CD14-positive monocyte (primary cell): ENCODE measurements around the gene THAP3. TPM values are rescaled to one million over a fixed set of nuclear protein-coding genes. Genes with fewer than 3 reads are reported as not detected.
"Not testable (repeated sequence)": the region's sequence is repeated elsewhere in the genome, so short reads cannot be mapped to it uniquely, and the experiment has no call there.

Source experiments
- DNase-seq, 3 donors: peaks; one replicate each; pipeline ENCODE4 v3.0.0-alpha.2; 2011 to 2022
- H2AFZ ChIP-seq: 2 replicates; pipeline ENCODE4 v1.6.0; 2012; ENCODE audit warnings: mild to moderate bottlenecking, low read depth, low read length, inconsistent platforms; ENCODE audit not compliant: insufficient read depth, poor library complexity, severe bottlenecking
- H3K27ac ChIP-seq, 2 donors: 1 replicate in 1 of 2; 2 replicates in 1 of 2; pipeline ENCODE4 v1.5.1; 2012 to 2013; ENCODE audit warnings: low read length in 2 of 2, control low read depth in 1 of 2, inconsistent platforms in 1 of 2, low read depth in 1 of 2, mild to moderate bottlenecking in 1 of 2
- H3K27me3 ChIP-seq, 2 donors: one replicate each; pipeline versions ENCODE4 v1.6.0 to v1.6.1; 2011 to 2013; ENCODE audit warnings: low read length in 2 of 2; ENCODE audit not compliant: control insufficient read depth in 2 of 2, insufficient read depth in 2 of 2
- H3K36me3 ChIP-seq, 2 donors: replicated peaks in 1 of 2; 1 replicate in 1 of 2; 2 replicates in 1 of 2; pipeline versions ENCODE4 v1.5.1 to v1.6.1; 2012 to 2013; ENCODE audit warnings: low read length in 2 of 2, control low read depth in 1 of 2, inconsistent platforms in 1 of 2, mild to moderate bottlenecking in 1 of 2; ENCODE audit not compliant: insufficient read depth in 2 of 2, control insufficient read depth in 1 of 2
- H3K4me1 ChIP-seq, 2 donors: 1 replicate in 1 of 2; 2 replicates in 1 of 2; pipeline versions ENCODE4 v1.5.1 to v1.6.1; 2012 to 2013; ENCODE audit warnings: low read length in 2 of 2, control low read depth in 1 of 2, inconsistent platforms in 1 of 2, mild to moderate bottlenecking in 1 of 2, moderate library complexity in 1 of 2; ENCODE audit not compliant: insufficient read depth in 2 of 2, control insufficient read depth in 1 of 2
- H3K4me2 ChIP-seq: replicated peaks from 2 replicates; pipeline ENCODE3; 2012; ENCODE audit warnings: low read length, moderate library complexity, mild to moderate bottlenecking; ENCODE audit not compliant: poor library complexity, severe bottlenecking; ENCODE audit errors: extremely low read depth
- H3K4me3 ChIP-seq, 3 experiments: fragments of 200-600 bp in 1 of 3; sonication (generic) in 1 of 3; replicated peaks in 1 of 3; 1 replicate in 2 of 3; 2 replicates in 1 of 3; pipeline ENCODE4 v1.5.1; 2011 to 2013; ENCODE audit warnings: low read length in 3 of 3, mild to moderate bottlenecking in 3 of 3, control low read depth in 2 of 3, low read depth in 2 of 3, inconsistent platforms in 1 of 3, moderate library complexity in 1 of 3
- H3K79me2 ChIP-seq: 2 replicates; pipeline ENCODE4 v1.6.0; 2012; ENCODE audit warnings: mild to moderate bottlenecking, control low read depth, inconsistent platforms, low read length, moderate library complexity; ENCODE audit not compliant: insufficient read depth
- H3K9ac ChIP-seq: 2 replicates; pipeline ENCODE4 v1.6.0; 2017; ENCODE audit warnings: low read length, mild to moderate bottlenecking; ENCODE audit not compliant: insufficient read depth, poor library complexity, severe bottlenecking
- H3K9me3 ChIP-seq, 2 donors: replicated peaks in 1 of 2; 1 replicate in 1 of 2; 2 replicates in 1 of 2; pipeline versions ENCODE4 v1.5.1 to v1.6.1; 2012 to 2013; ENCODE audit warnings: low read length in 2 of 2, control low read depth in 1 of 2; ENCODE audit not compliant: control insufficient read depth in 1 of 2, insufficient read depth in 1 of 2
- H4K20me1 ChIP-seq: 2 replicates; pipeline ENCODE4 v1.6.0; 2012; ENCODE audit warnings: mild to moderate bottlenecking, low read length, control low read depth, moderate library complexity; ENCODE audit not compliant: insufficient read depth
- H3K27ac Mint-ChIP-seq, 7 donors: one replicate each; pipeline ENCODE4 v1.8.0; 2020; ENCODE audit warnings: mild to moderate bottlenecking in 7 of 7, mixed read lengths in 7 of 7, moderate library complexity in 6 of 7, inconsistent platforms in 2 of 7
- H3K27me3 Mint-ChIP-seq, 3 donors: one replicate each; pipeline ENCODE4 v1.8.0; 2021 to 2022; ENCODE audit warnings: low read depth in 3 of 3, mild to moderate bottlenecking in 3 of 3, mixed read lengths in 3 of 3, moderate library complexity in 3 of 3, inconsistent platforms in 1 of 3
- H3K36me3 Mint-ChIP-seq, 2 donors: one replicate each; pipeline ENCODE4 v1.8.0; 2020; ENCODE audit warnings: mixed read lengths in 2 of 2, inconsistent platforms in 1 of 2, mild to moderate bottlenecking in 1 of 2
- H3K4me1 Mint-ChIP-seq: one replicate; pipeline ENCODE4 v1.8.0; 2020; ENCODE audit warnings: mild to moderate bottlenecking, mixed read lengths
- H3K4me3 Mint-ChIP-seq, 2 donors: one replicate each; pipeline ENCODE4 v1.8.0; 2020; ENCODE audit warnings: mild to moderate bottlenecking in 2 of 2, mixed read lengths in 2 of 2, moderate library complexity in 1 of 2
- H3K9me3 Mint-ChIP-seq, 7 donors: one replicate each; pipeline ENCODE4 v1.8.0; 2020 to 2022; ENCODE audit warnings: mixed read lengths in 7 of 7, mild to moderate bottlenecking in 6 of 7, moderate library complexity in 6 of 7, inconsistent platforms in 2 of 7
- WGBS: methylation state at CpG from one replicate; pipeline ENCODE4 v1.1.5; 2013; ENCODE audit warnings: missing lambda C conversion rate; ENCODE audit not compliant: insufficient coverage; 5-methylcytosine and 5-hydroxymethylcytosine counted together
- intact Hi-C, 2 donors: fragments of 100-400 bp; cut with micrococcal nuclease; formaldehyde crosslinking; loops; one replicate each; pipeline versions ENCODE4 v1.15.0 to v1.15.1; 2023
- polyA plus RNA-seq, 3 donors: library from polyadenylated mRNA; depleted of rRNA in 1 of 3; unstranded in 2 of 3; stranded (reverse) in 1 of 3; fragments of 300-500 nt in 2 of 3; fragments of >200 nt in 1 of 3; fragmentation: Illumina TruSeq in 2 of 3; gene quantifications; 1 replicate in 2 of 3; 2 replicates in 1 of 3; pipeline ENCODE4 v1.2.3, GENCODE V29; 2012 to 2021
- TF ChIP-seq, protein P1 (sequence below): fragments of 200-600 bp; IDR thresholded peaks from one replicate; pipeline ENCODE4 v1.8.0; 2022; ENCODE audit warnings: antibody characterized with exemption, mild to moderate bottlenecking

The THAP3 gene
- polyA plus RNA-seq, 3 donors: 10.3 to 12.8 (median 10.3) TPM

DNA sequence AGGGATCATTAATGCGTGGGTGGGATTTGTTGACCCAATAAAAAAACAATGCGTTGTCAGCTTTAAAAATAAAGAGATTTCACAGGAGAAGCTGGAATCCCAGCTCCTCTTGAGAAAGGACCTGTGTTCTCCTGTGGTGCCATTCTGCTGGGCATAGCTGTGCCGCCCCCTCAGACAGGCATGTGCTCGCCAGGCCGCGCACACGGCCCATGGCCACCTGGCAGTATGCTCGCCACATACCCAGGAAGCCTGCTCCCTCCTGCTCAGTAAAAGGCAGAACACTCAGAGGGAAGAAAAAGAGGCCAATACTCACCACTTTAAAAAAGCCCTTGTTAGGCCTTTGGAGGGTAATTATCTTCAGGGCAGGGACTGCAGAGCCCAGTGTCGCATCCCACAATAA is 13.1 kb downstream of the THAP3 start:
- no peaks in the 10 kb centered on the region for H3K79me2 ChIP-seq
- no peak for DNase-seq
- peaks cover 85 to 95% of the 10 kb centered on the region in 2 donors for H3K36me3 Mint-ChIP-seq
- no peaks in the 10 kb centered on the region for H3K9me3 ChIP-seq
- TF ChIP-seq, protein P1, sequence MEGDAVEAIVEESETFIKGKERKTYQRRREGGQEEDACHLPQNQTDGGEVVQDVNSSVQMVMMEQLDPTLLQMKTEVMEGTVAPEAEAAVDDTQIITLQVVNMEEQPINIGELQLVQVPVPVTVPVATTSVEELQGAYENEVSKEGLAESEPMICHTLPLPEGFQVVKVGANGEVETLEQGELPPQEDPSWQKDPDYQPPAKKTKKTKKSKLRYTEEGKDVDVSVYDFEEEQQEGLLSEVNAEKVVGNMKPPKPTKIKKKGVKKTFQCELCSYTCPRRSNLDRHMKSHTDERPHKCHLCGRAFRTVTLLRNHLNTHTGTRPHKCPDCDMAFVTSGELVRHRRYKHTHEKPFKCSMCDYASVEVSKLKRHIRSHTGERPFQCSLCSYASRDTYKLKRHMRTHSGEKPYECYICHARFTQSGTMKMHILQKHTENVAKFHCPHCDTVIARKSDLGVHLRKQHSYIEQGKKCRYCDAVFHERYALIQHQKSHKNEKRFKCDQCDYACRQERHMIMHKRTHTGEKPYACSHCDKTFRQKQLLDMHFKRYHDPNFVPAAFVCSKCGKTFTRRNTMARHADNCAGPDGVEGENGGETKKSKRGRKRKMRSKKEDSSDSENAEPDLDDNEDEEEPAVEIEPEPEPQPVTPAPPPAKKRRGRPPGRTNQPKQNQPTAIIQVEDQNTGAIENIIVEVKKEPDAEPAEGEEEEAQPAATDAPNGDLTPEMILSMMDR: no peak
- no peaks in the 10 kb centered on the region for H4K20me1 ChIP-seq
- no peak overlapping the region for H3K9ac ChIP-seq
- H3K27me3 Mint-ChIP-seq: peaks cover 0 to 3% (median 0%) of the 10 kb centered on the region in 3 donors
- H3K27me3 ChIP-seq: no peaks in the 10 kb centered on the region
- H3K4me1 ChIP-seq: no peaks in the 10 kb centered on the region
- H3K27ac ChIP-seq: no peak overlapping the region
- 100% methylated on average over 3 of the region's 9 CpGs for WGBS
- no peak overlapping the region for H2AFZ ChIP-seq
- peaks cover 75 to 94% of the 10 kb centered on the region in 2 donors for H3K36me3 ChIP-seq
- intact Hi-C loops: no loop called here
- H3K27ac Mint-ChIP-seq: peak overlapping the region in 1 of 7 donors; percentile 37
- H3K4me3 ChIP-seq: no peak overlapping the region
- no peaks in the 10 kb centered on the region for H3K9me3 Mint-ChIP-seq
- H3K4me2 ChIP-seq: no peak overlapping the region
- no peaks in the 10 kb centered on the region for H3K4me1 Mint-ChIP-seq
- H3K4me3 Mint-ChIP-seq: no peak overlapping the region

DNA sequence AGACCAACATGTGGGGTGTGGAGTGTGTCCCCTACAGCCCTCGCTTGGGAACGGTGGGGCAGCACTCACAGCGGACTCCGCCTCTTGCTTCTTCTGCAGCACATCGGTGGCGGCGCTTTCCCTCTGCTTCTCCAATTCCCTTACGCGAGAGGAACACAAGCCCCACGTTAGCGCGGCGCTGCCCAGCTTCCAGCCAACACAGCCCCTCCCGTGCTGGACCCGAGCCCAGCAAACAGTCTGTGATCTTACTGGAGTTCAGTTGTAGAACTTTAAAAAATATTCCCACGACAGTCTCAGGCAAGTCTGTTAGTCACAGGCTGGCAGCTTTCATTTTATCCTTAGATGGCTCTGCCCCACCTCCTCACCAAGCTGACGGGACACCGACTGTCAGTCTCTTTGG is 13.6 kb downstream of the THAP3 start:
- H4K20me1 ChIP-seq: no peaks in the 10 kb centered on the region
- no peak overlapping the region for H3K4me2 ChIP-seq
- H3K36me3 ChIP-seq: peaks cover 74 to 93% of the 10 kb centered on the region in 2 donors
- no peak overlapping the region for H2AFZ ChIP-seq
- TF ChIP-seq, protein P1: no peak
- 97% methylated on average over 14 of the region's 18 CpGs for WGBS
- Mint-ChIP-seq H3K4me3 (no peak overlapping the region), H3K27me3 (peaks cover 0 to 3% (median 0%) of the 10 kb centered on the region in 3 donors), H3K4me1 (no peaks in the 10 kb centered on the region), H3K9me3 (no peaks in the 10 kb centered on the region), H3K27ac (peak overlapping the region in 1 of 7 donors; percentile 65), H3K36me3 (peaks cover 84 to 95% of the 10 kb centered on the region in 2 donors)
- H3K4me3 ChIP-seq: no peak overlapping the region
- H3K79me2 ChIP-seq: no peaks in the 10 kb centered on the region
- no peak for DNase-seq
- no peaks in the 10 kb centered on the region for H3K27me3 ChIP-seq
- no peak overlapping the region for H3K9ac ChIP-seq
- intact Hi-C loops: no loop called here
- no peaks in the 10 kb centered on the region for H3K9me3 ChIP-seq
- H3K4me1 ChIP-seq: no peaks in the 10 kb centered on the region
- H3K27ac ChIP-seq: no peak overlapping the region

- H3K9ac ChIP-seq, H3K9me3 Mint-ChIP-seq, H3K9me3 ChIP-seq, H2AFZ ChIP-seq, H3K27me3 Mint-ChIP-seq, H3K4me1 ChIP-seq, intact Hi-C loops, H3K4me2 ChIP-seq, H3K4me1 Mint-ChIP-seq, H3K27ac ChIP-seq, DNase-seq, H3K79me2 ChIP-seq, H3K4me3 ChIP-seq, H4K20me1 ChIP-seq, H3K27me3 ChIP-seq, H3K4me3 Mint-ChIP-seq: not testable (repeated sequence)
- Mint-ChIP-seq H3K36me3 (peaks cover 83 to 99% of the 10 kb centered on the region in 2 donors), H3K27ac (peak overlapping the region in 2 of 7 donors; percentile 38 to 43)
- peaks cover 64 to 93% of the 10 kb centered on the region in 2 donors for H3K36me3 ChIP-seq
- no CpG with 5 or more reads among the region's 3 CpGs for WGBS
Observed at GRCh38 chr1:6640867-6641266, 16.2 kb downstream of the THAP3 start.
